Esophagus muscularis mucosa (tissue), 4 donors: ENCODE data around the gene MRPS21. TPM values are rescaled to one million over a fixed set of nuclear protein-coding genes. Genes with fewer than 3 reads are reported as not detected.
A peak's percentile ranks its signal among the peaks of the same experiment; 100 is the strongest.

ENCODE experiments used
- DNase-seq: peaks from one replicate; pipeline ENCODE4 v3.0.0-alpha.2; 2017; ENCODE audit errors: extremely low spot score
- H3K27ac ChIP-seq, 4 donors: fragments of 200-600 bp; sonication (generic); replicated peaks in 1 of 4; 1 replicate in 3 of 4; 2 replicates in 1 of 4; pipeline ENCODE4 v1.5.1; 2016 to 2019; ENCODE audit warnings: mild to moderate bottlenecking in 1 of 4
- H3K27me3 ChIP-seq, 4 donors: fragments of 200-600 bp; sonication (generic); one replicate each; pipeline versions ENCODE4 v1.5.1 to v1.6.0; 2016 to 2019
- H3K36me3 ChIP-seq, 4 donors: fragments of 200-600 bp; sonication (generic); one replicate each; pipeline ENCODE4 v1.5.1; 2016 to 2019
- H3K4me1 ChIP-seq, 4 donors: fragments of 200-600 bp; sonication (generic); one replicate each; pipeline ENCODE4 v1.5.1; 2016 to 2019
- H3K4me3 ChIP-seq, 4 donors: fragments of 200-600 bp; sonication (generic); 1 replicate in 2 of 4; 2 replicates in 2 of 4; pipeline ENCODE4 v1.5.1; 2016 to 2019; ENCODE audit warnings: mild to moderate bottlenecking in 4 of 4, moderate library complexity in 1 of 4
- H3K9me3 ChIP-seq, 4 donors: fragments of 200-600 bp; sonication (generic); 1 replicate in 3 of 4; 2 replicates in 1 of 4; pipeline ENCODE4 v1.5.1; 2016 to 2019
- EP300 ChIP-seq: sonication (generic); formaldehyde crosslinking; IDR thresholded peaks from one replicate; pipeline ENCODE4 v1.6.1; 2017; ENCODE audit warnings: antibody characterized with exemption
- POLR2A ChIP-seq: fragments of 450-650 bp; IDR thresholded peaks from one replicate; pipeline ENCODE4 v1.6.1; 2017; ENCODE audit warnings: antibody characterized with exemption, moderate library complexity, mild to moderate bottlenecking, low read depth
- POLR2AphosphoS5 ChIP-seq, 2 donors: sonication (generic); formaldehyde crosslinking; IDR thresholded peaks; one replicate each; pipeline ENCODE4 v1.6.1; 2017; ENCODE audit warnings: antibody characterized with exemption in 2 of 2
- WGBS: methylation state at CpG from one replicate; pipeline ENCODE4 v1.1.5; 2018; 5-methylcytosine and 5-hydroxymethylcytosine counted together
- intact Hi-C: fragments of 100-400 bp; cut with DNase I; formaldehyde crosslinking; loops from one replicate; pipeline ENCODE4 v1.15.1; 2023
- total RNA-seq, 4 donors: library from RNA; depleted of rRNA; stranded (reverse); fragments of >200 nt; gene quantifications; one replicate each; pipeline versions ENCODE4 v1.1.0 to v1.2.1, GENCODE V29; 2016
- TF ChIP-seq, protein P1 (sequence below), 3 experiments: fragments of 200-600 bp in 2 of 3; fragments of 450-650 bp in 1 of 3; sonication (generic) in 2 of 3; IDR thresholded peaks; one replicate each; pipeline ENCODE4 v1.5.1; 2017 to 2019; ENCODE audit warnings: antibody characterized with exemption in 3 of 3, mild to moderate bottlenecking in 2 of 3, moderate library complexity in 1 of 3

MRPS21 gene
- total RNA-seq, 4 donors from 2014 or later = 44.2 to 59.0 (median 48.1) TPM

DNA sequence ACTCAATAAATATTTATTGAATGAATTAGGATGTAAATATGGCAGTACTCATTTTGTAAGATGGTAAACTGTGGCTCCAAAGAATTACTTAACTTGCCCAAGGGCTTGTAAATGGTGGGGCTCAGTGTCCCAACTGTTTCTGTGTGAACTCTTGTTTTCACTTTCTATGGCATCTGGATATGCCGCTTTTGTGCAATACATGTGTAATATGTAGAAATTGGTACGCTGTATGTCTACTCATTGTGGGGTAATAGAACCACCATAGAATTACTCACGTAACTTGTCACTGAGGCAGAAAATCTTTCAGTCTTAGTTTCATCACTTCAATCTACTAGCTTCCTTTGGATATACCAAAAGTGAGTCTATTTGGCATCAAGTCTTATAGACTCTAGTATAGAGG lies 28.6 kb downstream of the MRPS21 start:
- 86% methylated on average over 3 of the region's 3 CpGs for WGBS
- no peak for TF ChIP-seq POLR2A
- TF ChIP-seq POLR2AphosphoS5 (IDR thresholded peaks at IDR 0.05) = no peak
- no peak for TF ChIP-seq EP300
- TF ChIP-seq, protein P1, sequence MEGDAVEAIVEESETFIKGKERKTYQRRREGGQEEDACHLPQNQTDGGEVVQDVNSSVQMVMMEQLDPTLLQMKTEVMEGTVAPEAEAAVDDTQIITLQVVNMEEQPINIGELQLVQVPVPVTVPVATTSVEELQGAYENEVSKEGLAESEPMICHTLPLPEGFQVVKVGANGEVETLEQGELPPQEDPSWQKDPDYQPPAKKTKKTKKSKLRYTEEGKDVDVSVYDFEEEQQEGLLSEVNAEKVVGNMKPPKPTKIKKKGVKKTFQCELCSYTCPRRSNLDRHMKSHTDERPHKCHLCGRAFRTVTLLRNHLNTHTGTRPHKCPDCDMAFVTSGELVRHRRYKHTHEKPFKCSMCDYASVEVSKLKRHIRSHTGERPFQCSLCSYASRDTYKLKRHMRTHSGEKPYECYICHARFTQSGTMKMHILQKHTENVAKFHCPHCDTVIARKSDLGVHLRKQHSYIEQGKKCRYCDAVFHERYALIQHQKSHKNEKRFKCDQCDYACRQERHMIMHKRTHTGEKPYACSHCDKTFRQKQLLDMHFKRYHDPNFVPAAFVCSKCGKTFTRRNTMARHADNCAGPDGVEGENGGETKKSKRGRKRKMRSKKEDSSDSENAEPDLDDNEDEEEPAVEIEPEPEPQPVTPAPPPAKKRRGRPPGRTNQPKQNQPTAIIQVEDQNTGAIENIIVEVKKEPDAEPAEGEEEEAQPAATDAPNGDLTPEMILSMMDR (IDR thresholded peaks at IDR 0.05) = no peak
- DNase-seq = no peak
- Histone ChIP-seq H3K27me3 (no peaks in the 10 kb centered on the region), H3K27ac (peak overlapping the region in 3 of 4 donors; percentile 86 to 90 (median 87)), H3K9me3 (no peaks in the 10 kb centered on the region), H3K36me3 (peaks cover 20 to 31% (median 28%) of the 10 kb centered on the region in 4 donors), H3K4me1 (peaks cover 12 to 32% (median 27%) of the 10 kb centered on the region in 4 donors), H3K4me3 (peak overlapping the region; percentile 74 to 83 (median 80))
- intact Hi-C loops = no loop called here

DNA sequence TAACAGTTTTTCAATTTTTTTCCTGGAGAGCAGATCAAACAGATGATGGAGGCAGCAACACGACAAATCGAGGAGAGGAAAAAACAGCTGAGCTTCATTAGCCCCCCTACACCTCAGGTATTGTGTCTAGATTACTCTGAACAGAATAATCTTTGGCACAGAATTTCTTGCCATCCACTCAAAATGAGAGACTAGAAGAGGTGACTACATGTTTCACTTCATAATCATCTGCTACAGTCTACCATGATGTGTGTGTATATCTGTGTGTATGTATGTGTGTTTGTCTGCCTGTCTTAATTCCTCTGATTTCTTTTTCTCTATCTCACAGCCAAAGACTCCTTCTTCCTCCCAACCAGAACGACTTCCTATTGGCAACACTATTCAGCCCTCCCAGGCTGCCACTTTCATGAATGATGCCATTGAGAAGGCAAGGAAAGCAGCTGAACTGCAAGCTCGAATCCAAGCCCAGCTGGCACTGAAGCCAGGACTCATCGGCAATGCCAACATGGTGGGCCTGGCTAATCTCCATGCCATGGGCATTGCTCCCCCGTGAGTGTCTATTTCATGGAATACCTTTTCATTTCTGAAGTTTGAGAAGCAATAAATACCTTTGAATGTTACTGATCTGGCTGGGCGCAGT lies 39.1 kb downstream of the MRPS21 start:
- no peaks in the 10 kb centered on the region for H3K4me1 ChIP-seq
- TF ChIP-seq, protein P1 (IDR thresholded peaks at IDR 0.05) = no peak
- TF ChIP-seq POLR2AphosphoS5 (IDR thresholded peaks at IDR 0.05) (no peak), EP300 (no peak), POLR2A (no peak)
- H3K27me3 ChIP-seq = no peaks in the 10 kb centered on the region
- no peak overlapping the region for H3K4me3 ChIP-seq
- H3K9me3 ChIP-seq = no peaks in the 10 kb centered on the region
- H3K27ac ChIP-seq = no peak overlapping the region
- peaks cover 77 to 100% (median 98%) of the 10 kb centered on the region in 4 donors for H3K36me3 ChIP-seq
- intact Hi-C loops = no loop called here
- no peak for DNase-seq
- 91% methylated on average over 7 of the region's 7 CpGs for WGBS

DNA sequence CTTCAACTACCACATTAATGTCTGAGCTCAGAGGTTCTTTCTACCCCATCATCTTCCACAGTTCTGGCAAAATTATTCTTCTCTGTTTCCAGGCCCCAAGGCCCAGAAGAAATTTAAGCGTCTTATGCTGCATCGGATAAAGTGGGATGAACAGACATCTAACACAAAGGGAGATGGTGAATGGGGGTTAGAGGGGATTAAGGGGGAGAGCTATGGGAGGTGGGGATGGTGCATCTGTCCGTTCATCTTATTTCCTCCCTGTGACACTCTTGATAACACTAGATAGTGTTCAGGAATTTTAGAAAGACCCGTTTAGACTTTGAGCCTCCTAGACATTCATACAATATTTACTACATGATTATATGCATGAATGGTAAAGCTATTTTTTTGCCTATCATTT lies 52.7 kb downstream of the MRPS21 start:
- 85% methylated on average over 4 of the region's 4 CpGs for WGBS
- no peaks in the 10 kb centered on the region for H3K4me1 ChIP-seq
- peaks cover 81 to 98% (median 95%) of the 10 kb centered on the region in 4 donors for H3K36me3 ChIP-seq
- intact Hi-C loops = no loop called here
- TF ChIP-seq, protein P1 (IDR thresholded peaks at IDR 0.05) = no peak
- no peak for TF ChIP-seq POLR2A
- TF ChIP-seq POLR2AphosphoS5 (IDR thresholded peaks at IDR 0.05) = no peak
- no peak for TF ChIP-seq EP300
- no peak overlapping the region for H3K4me3 ChIP-seq
- no peaks in the 10 kb centered on the region for H3K9me3 ChIP-seq
- no peak for DNase-seq
- no peaks in the 10 kb centered on the region for H3K27me3 ChIP-seq
- no peak overlapping the region for H3K27ac ChIP-seq

DNA sequence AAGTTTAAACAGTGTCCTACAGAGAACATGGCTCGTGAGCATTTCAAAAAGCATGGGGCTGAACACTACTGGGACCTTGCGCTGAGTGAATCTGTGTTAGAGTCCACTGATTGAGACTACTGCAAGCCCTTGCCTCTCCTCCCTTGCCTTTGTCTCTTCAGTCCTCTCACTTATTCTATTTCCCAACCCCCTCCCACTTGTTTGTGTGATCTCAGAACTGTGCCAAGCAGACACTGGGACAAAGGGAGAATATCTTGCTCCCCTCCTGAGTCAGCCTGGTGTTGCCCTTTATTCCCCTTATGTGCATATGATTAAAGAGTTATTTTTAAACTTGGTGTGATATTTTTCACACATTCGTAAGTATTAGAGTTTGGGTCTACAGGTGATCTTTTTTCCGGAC lies 59.2 kb downstream of the MRPS21 start:
- Histone ChIP-seq H3K4me3 (no peak overlapping the region), H3K9me3 (no peaks in the 10 kb centered on the region), H3K36me3 (peaks cover 55 to 93% (median 70%) of the 10 kb centered on the region in 4 donors), H3K27ac (no peak overlapping the region), H3K4me1 (no peaks in the 10 kb centered on the region), H3K27me3 (no peaks in the 10 kb centered on the region)
- intact Hi-C loops = no loop called here
- DNase-seq = no peak
- TF ChIP-seq POLR2AphosphoS5 (IDR thresholded peaks at IDR 0.05) (no peak), POLR2A (no peak), EP300 (no peak)
- TF ChIP-seq, protein P1 (IDR thresholded peaks at IDR 0.05) = no peak
- 94% methylated on average over 4 of the region's 4 CpGs for WGBS

Other genes with a start within 250 kb of the MRPS21 start
- gene VPS45, start 226.1 kb upstream of the MRPS21 start, total RNA-seq = 10 to 100 TPM; 38.9 to 56.5 (median 44.9) TPM
- 100 to 1,000 TPM; 294 to 426 (median 337) TPM for gene PLEKHO1, start 143.9 kb upstream of the MRPS21 start, total RNA-seq
- 10 to 100 TPM; 15.6 to 20.3 (median 18.6) TPM for gene ANP32E, start 57.7 kb upstream of the MRPS21 start, total RNA-seq
- 1 to 10 TPM in 1 of 4 donors, under 1 TPM in 2, not detected in 1; 0.33 to 1.0 (median 0.42) TPM for gene CA14, start 36.1 kb upstream of the MRPS21 start, total RNA-seq
- 10 to 100 TPM; 36.1 to 63.5 (median 49.7) TPM for gene APH1A, start 24.8 kb upstream of the MRPS21 start, total RNA-seq
- gene C1orf54, start 21.1 kb upstream of the MRPS21 start, total RNA-seq = 10 to 100 TPM; 15.2 to 36.1 (median 18.0) TPM
- 10 to 100 TPM; 13.7 to 26.0 (median 14.2) TPM for gene CIART, start 11.3 kb upstream of the MRPS21 start, total RNA-seq
- gene PRPF3, start 27.7 kb downstream of the MRPS21 start, total RNA-seq = 10 to 100 TPM; 26.6 to 39.5 (median 27.3) TPM
- 10 to 100 TPM; 20.0 to 27.9 (median 24.8) TPM for gene RPRD2, start 70.3 kb downstream of the MRPS21 start, total RNA-seq
- gene TARS2, start 193.6 kb downstream of the MRPS21 start, total RNA-seq = 10 to 100 TPM in 3 of 4 donors, 1 to 10 TPM in 1; 5.8 to 19.4 (median 12.8) TPM
- gene ECM1, start 214.2 kb downstream of the MRPS21 start, total RNA-seq = 10 to 100 TPM; 17.4 to 32.9 (median 18.6) TPM
- gene FALEC, start 221.9 kb downstream of the MRPS21 start, total RNA-seq = not detected